ENCODE data around the gene BYSL.

Gene BYSL

DNA sequence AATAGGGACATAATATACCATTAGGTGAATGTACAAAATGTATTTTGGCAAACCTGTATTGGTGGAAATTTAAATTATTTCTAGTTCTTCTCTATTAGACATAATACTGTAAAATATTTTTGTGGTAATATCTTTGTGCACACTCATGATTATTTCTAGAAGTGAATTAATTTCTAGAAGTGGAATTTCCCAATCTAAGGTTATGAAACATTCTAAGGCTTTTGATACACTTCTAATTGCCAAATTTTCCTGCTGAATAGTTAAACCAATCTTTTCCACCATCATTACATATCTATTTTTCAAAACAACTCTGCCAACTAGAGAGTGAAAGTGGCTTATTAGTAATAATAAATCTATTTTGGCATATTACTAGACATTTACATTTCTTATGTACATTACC, 22.2 kb downstream of the BYSL start:
- Histone ChIP-seq H4K12ac (ENCODE audit: low read depth, low read length) (no peak overlapping the region), H3K4me1 (ENCODE audit: control insufficient read depth in 1 of 2, insufficient read depth in 2 of 2, low read length in 2 of 2) (peaks cover 23 to 24% of the 10 kb centered on the region in 2 experiments), H3K36me3 (ENCODE audit: control insufficient read depth in 1 of 2, insufficient read depth in 2 of 2, low read length in 2 of 2) (peaks cover 0 to 2% of the 10 kb centered on the region in 2 experiments), H4K8ac (ENCODE audit: low read depth, low read length) (no peak overlapping the region), H4K91ac (ENCODE audit: low read depth, low read length) (no peak overlapping the region), H3K27ac (ENCODE audit: low read depth, low read length) (no peak overlapping the region), H3K14ac (ENCODE audit: low read length) (no peak overlapping the region), H2AK5ac (ENCODE audit: low read length) (no peak overlapping the region), H3K4me3 (ENCODE audit: low read depth, low read length) (no peak overlapping the region), H2BK12ac (ENCODE audit: low read length) (no peak overlapping the region), H2BK5ac (ENCODE audit: low read depth, low read length, poor library complexity) (no peak overlapping the region), H3K4me2 (ENCODE audit: low read length) (no peak overlapping the region), H3K4ac (ENCODE audit: low read depth, low read length) (no peak overlapping the region), H3K18ac (ENCODE audit: low read length) (no peak overlapping the region), H3K9ac (ENCODE audit: low read length) (no peak overlapping the region), H3K79me2 (ENCODE audit: control insufficient read depth, insufficient read depth, low read length, poor library complexity) (peaks cover 15% of the 10 kb centered on the region), H3K79me1 (ENCODE audit: low read length) (peaks cover 14% of the 10 kb centered on the region), H3K9me3 (ENCODE audit: insufficient read depth, low read depth, low read length) (no peaks in the 10 kb centered on the region), H2BK120ac (ENCODE audit: insufficient read depth, low read length, poor library complexity) (no peak overlapping the region), H3K23ac (ENCODE audit: low read length) (no peak overlapping the region), H3K27me3 (ENCODE audit: insufficient read depth, low read length) (no peaks in the 10 kb centered on the region), H2AFZ (ENCODE audit: insufficient read depth, low read length, poor library complexity) (no peak overlapping the region)
- DNase-seq = no peak

- no peaks in the 10 kb centered on the region for H3K79me2 ChIP-seq (ENCODE audit: control insufficient read depth, insufficient read depth, low read length, poor library complexity)
- H3K23ac ChIP-seq (ENCODE audit: low read length) = no peak overlapping the region
- no peak overlapping the region for H3K4me2 ChIP-seq (ENCODE audit: low read length)
- H4K12ac ChIP-seq (ENCODE audit: low read depth, low read length) = no peak overlapping the region
- H2BK5ac ChIP-seq (ENCODE audit: low read depth, low read length, poor library complexity) = no peak overlapping the region
- H2AK5ac ChIP-seq (ENCODE audit: low read length) = no peak overlapping the region
- H2BK120ac ChIP-seq (ENCODE audit: insufficient read depth, low read length, poor library complexity) = no peak overlapping the region
- no peaks in the 10 kb centered on the region for H3K79me1 ChIP-seq (ENCODE audit: low read length)
- no peak overlapping the region for H3K9ac ChIP-seq (ENCODE audit: low read length)
- no peak for DNase-seq
- H3K4me3 ChIP-seq (ENCODE audit: low read depth, low read length) = no peak overlapping the region
- H3K4ac ChIP-seq (ENCODE audit: low read depth, low read length) = no peak overlapping the region
- H3K4me1 ChIP-seq (ENCODE audit: control insufficient read depth in 1 of 2, insufficient read depth in 2 of 2, low read length in 2 of 2) = no peaks in the 10 kb centered on the region
- H4K8ac ChIP-seq (ENCODE audit: low read depth, low read length) = no peak overlapping the region
- no peaks in the 10 kb centered on the region for H3K9me3 ChIP-seq (ENCODE audit: insufficient read depth, low read depth, low read length)
- H3K14ac ChIP-seq (ENCODE audit: low read length) = no peak overlapping the region
- WGBS (ENCODE audit: extremely low coverage, insufficient coverage, insufficient read length) = 100% methylated on average over 5 of the region's 10 CpGs
- no peak overlapping the region for H2AFZ ChIP-seq (ENCODE audit: insufficient read depth, low read length, poor library complexity)
- no peak overlapping the region for H3K27ac ChIP-seq (ENCODE audit: low read depth, low read length)
- H3K27me3 ChIP-seq (ENCODE audit: insufficient read depth, low read length) = no peaks in the 10 kb centered on the region
- no peak overlapping the region for H4K91ac ChIP-seq (ENCODE audit: low read depth, low read length)
- H2BK12ac ChIP-seq (ENCODE audit: low read length) = no peak overlapping the region
- no peak overlapping the region for H3K18ac ChIP-seq (ENCODE audit: low read length)
- no peaks in the 10 kb centered on the region for H3K36me3 ChIP-seq (ENCODE audit: control insufficient read depth in 1 of 2, insufficient read depth in 2 of 2, low read length in 2 of 2)
These were observed 26.4 kb downstream of the BYSL start for GRCh38 chr6:41947581-41948220.

- Histone ChIP-seq H3K27me3 (ENCODE audit: insufficient read depth, low read length) (no peaks in the 10 kb centered on the region), H2BK120ac (ENCODE audit: insufficient read depth, low read length, poor library complexity) (no peak overlapping the region), H2BK5ac (ENCODE audit: low read depth, low read length, poor library complexity) (no peak overlapping the region), H4K91ac (ENCODE audit: low read depth, low read length) (no peak overlapping the region), H3K9me3 (ENCODE audit: insufficient read depth, low read depth, low read length) (no peaks in the 10 kb centered on the region), H3K4me1 (ENCODE audit: control insufficient read depth in 1 of 2, insufficient read depth in 2 of 2, low read length in 2 of 2) (peaks cover 0 to 5% of the 10 kb centered on the region in 2 experiments), H3K36me3 (ENCODE audit: control insufficient read depth in 1 of 2, insufficient read depth in 2 of 2, low read length in 2 of 2) (no peaks in the 10 kb centered on the region), H3K14ac (ENCODE audit: low read length) (no peak overlapping the region), H3K79me2 (ENCODE audit: control insufficient read depth, insufficient read depth, low read length, poor library complexity) (no peaks in the 10 kb centered on the region), H2AK5ac (ENCODE audit: low read length) (no peak overlapping the region), H4K12ac (ENCODE audit: low read depth, low read length) (no peak overlapping the region), H3K9ac (ENCODE audit: low read length) (no peak overlapping the region), H3K4me3 (ENCODE audit: low read depth, low read length) (no peak overlapping the region), H3K18ac (ENCODE audit: low read length) (no peak overlapping the region), H3K4ac (ENCODE audit: low read depth, low read length) (no peak overlapping the region), H2BK12ac (ENCODE audit: low read length) (no peak overlapping the region), H4K8ac (ENCODE audit: low read depth, low read length) (no peak overlapping the region), H3K23ac (ENCODE audit: low read length) (no peak overlapping the region), H3K27ac (ENCODE audit: low read depth, low read length) (no peak overlapping the region), H2AFZ (ENCODE audit: insufficient read depth, low read length, poor library complexity) (no peak overlapping the region), H3K79me1 (ENCODE audit: low read length) (peaks cover 2% of the 10 kb centered on the region), H3K4me2 (ENCODE audit: low read length) (no peak overlapping the region)
- no CpG with 5 or more reads among the region's 2 CpGs for WGBS (ENCODE audit: extremely low coverage, insufficient coverage, insufficient read length)
- no peak for DNase-seq
These were observed 33.4 kb downstream of the BYSL start for GRCh38 chr6:41954668-41955067.

GRCh38 chr6:41955412-41955811, 34.1 kb downstream of the BYSL start:
- DNase-seq = no peak
- Histone ChIP-seq H4K8ac (ENCODE audit: low read depth, low read length) (no peak overlapping the region), H2AFZ (ENCODE audit: insufficient read depth, low read length, poor library complexity) (no peak overlapping the region), H2BK120ac (ENCODE audit: insufficient read depth, low read length, poor library complexity) (no peak overlapping the region), H2BK5ac (ENCODE audit: low read depth, low read length, poor library complexity) (no peak overlapping the region), H3K4ac (ENCODE audit: low read depth, low read length) (no peak overlapping the region), H2BK12ac (ENCODE audit: low read length) (no peak overlapping the region), H3K36me3 (ENCODE audit: control insufficient read depth in 1 of 2, insufficient read depth in 2 of 2, low read length in 2 of 2) (no peaks in the 10 kb centered on the region), H2AK5ac (ENCODE audit: low read length) (no peak overlapping the region), H3K4me3 (ENCODE audit: low read depth, low read length) (no peak overlapping the region), H3K79me1 (ENCODE audit: low read length) (peaks cover 2% of the 10 kb centered on the region), H3K79me2 (ENCODE audit: control insufficient read depth, insufficient read depth, low read length, poor library complexity) (no peaks in the 10 kb centered on the region), H3K27me3 (ENCODE audit: insufficient read depth, low read length) (no peaks in the 10 kb centered on the region), H3K14ac (ENCODE audit: low read length) (no peak overlapping the region), H4K12ac (ENCODE audit: low read depth, low read length) (no peak overlapping the region), H4K91ac (ENCODE audit: low read depth, low read length) (no peak overlapping the region), H3K27ac (ENCODE audit: low read depth, low read length) (no peak overlapping the region), H3K9ac (ENCODE audit: low read length) (no peak overlapping the region), H3K23ac (ENCODE audit: low read length) (no peak overlapping the region), H3K4me2 (ENCODE audit: low read length) (no peak overlapping the region), H3K4me1 (ENCODE audit: control insufficient read depth in 1 of 2, insufficient read depth in 2 of 2, low read length in 2 of 2) (peaks cover 0 to 5% of the 10 kb centered on the region in 2 experiments), H3K18ac (ENCODE audit: low read length) (no peak overlapping the region), H3K9me3 (ENCODE audit: insufficient read depth, low read depth, low read length) (no peaks in the 10 kb centered on the region)
- WGBS (ENCODE audit: extremely low coverage, insufficient coverage, insufficient read length) = no CpG with 5 or more reads among the region's 2 CpGs

Measured in trophoblast cell (in vitro differentiated cells and primary cell).